ENCODE data around the gene ST8SIA2. TPM values are rescaled to one million over a fixed set of nuclear protein-coding genes. Genes with fewer than 3 reads are reported as not detected.

Gene ST8SIA2
- total RNA-seq, 6 experiments from 2014 or later = 0.05 to 0.12 TPM; not detected in 4

- Mint-ChIP-seq H3K27me3 (ENCODE audit: insufficient read depth) (no peaks in the 10 kb centered on the region), H3K27ac (no peak overlapping the region), H3K4me1 (ENCODE audit: low read depth) (peaks cover 38% of the 10 kb centered on the region), H3K4me3 (no peak overlapping the region), H3K36me3 (ENCODE audit: low read depth) (no peaks in the 10 kb centered on the region), H3K9me3 (peaks cover 22% of the 10 kb centered on the region)
- DNase-seq = no peak
- TF ChIP-seq CTCF (IDR thresholded peaks at IDR 0.05) = no peak
Observed at GRCh38 chr15:92452143-92452542, 58.5 kb downstream of the ST8SIA2 start.

- Mint-ChIP-seq H3K4me1 (ENCODE audit: low read depth) (peaks cover 30% of the 10 kb centered on the region), H3K27me3 (ENCODE audit: insufficient read depth) (peaks cover 4% of the 10 kb centered on the region; the same call in 1 of the 2 replicates), H3K36me3 (ENCODE audit: low read depth) (no peaks in the 10 kb centered on the region), H3K27ac (no peak overlapping the region), H3K9me3 (peaks cover 22% of the 10 kb centered on the region), H3K4me3 (no peak overlapping the region)
- DNase-seq = no peak
- TF ChIP-seq CTCF (IDR thresholded peaks at IDR 0.05) = no peak
Observed at GRCh38 chr15:92453607-92454006, 59.9 kb downstream of the ST8SIA2 start.

GRCh38 chr15:92454555-92455105 is 60.9 kb downstream of the ST8SIA2 start:
- H3K4me1 Mint-ChIP-seq (ENCODE audit: low read depth) = peaks cover 22% of the 10 kb centered on the region
- H3K9me3 Mint-ChIP-seq = peaks cover 22% of the 10 kb centered on the region
- TF ChIP-seq CTCF (IDR thresholded peaks at IDR 0.05) = no peak
- no peak for DNase-seq
- no peak overlapping the region for H3K4me3 Mint-ChIP-seq
- peaks cover 4% of the 10 kb centered on the region; the same call in 1 of the 2 replicates for H3K27me3 Mint-ChIP-seq (ENCODE audit: insufficient read depth)
- no peak overlapping the region for H3K27ac Mint-ChIP-seq
- H3K36me3 Mint-ChIP-seq (ENCODE audit: low read depth) = no peaks in the 10 kb centered on the region

GRCh38 chr15:92455271-92455670 is 61.6 kb downstream of the ST8SIA2 start:
- H3K9me3 Mint-ChIP-seq = peaks cover 16% of the 10 kb centered on the region
- H3K27me3 Mint-ChIP-seq (ENCODE audit: insufficient read depth) = peaks cover 8% of the 10 kb centered on the region; the same call in 1 of the 2 replicates
- DNase-seq = no peak
- peaks cover 15% of the 10 kb centered on the region for H3K4me1 Mint-ChIP-seq (ENCODE audit: low read depth)
- H3K36me3 Mint-ChIP-seq (ENCODE audit: low read depth) = no peaks in the 10 kb centered on the region
- no peak overlapping the region for H3K4me3 Mint-ChIP-seq
- H3K27ac Mint-ChIP-seq = no peak overlapping the region
- no peak for TF ChIP-seq CTCF (IDR thresholded peaks at IDR 0.05)

- Mint-ChIP-seq H3K36me3 (ENCODE audit: low read depth) (no peaks in the 10 kb centered on the region), H3K9me3 (peaks cover 10% of the 10 kb centered on the region), H3K4me1 (ENCODE audit: low read depth) (no peaks in the 10 kb centered on the region), H3K4me3 (no peak overlapping the region), H3K27ac (no peak overlapping the region), H3K27me3 (ENCODE audit: insufficient read depth) (peaks cover 8% of the 10 kb centered on the region; the same call in 1 of the 2 replicates)
- TF ChIP-seq CTCF (IDR thresholded peaks at IDR 0.05) = no peak
- DNase-seq = no peak
Observed at GRCh38 chr15:92457471-92458041, 63.9 kb downstream of the ST8SIA2 start.

Measured in HFFc6 (cell line).